H1 (cell line): Measurements from ENCODE around the gene TYMS. TPM values are rescaled to one million over a fixed set of nuclear protein-coding genes. Genes with fewer than 3 reads are reported as not detected.

ENCODE experiments used
- CTCF ChIA-PET: fragments of 300-600 bp; sonication (Branson Sonifier 250); formaldehyde crosslinking; loops from one replicate; lab custom pipeline; 2021; ENCODE audit not compliant: partially characterized antibody; lab: Charles Lee
- POLR2A ChIA-PET: fragments of 300-600 bp; sonication (Branson Sonifier 250); formaldehyde crosslinking; loops from one replicate; lab custom pipeline; 2021; ENCODE audit warnings: inconsistent platforms; ENCODE audit not compliant: partially characterized antibody; lab: Charles Lee
- DNase-seq, 2 experiments: peaks; one replicate each; pipeline versions ENCODE4 v3.0.0 to v3.0.0-alpha.2; 2010 to 2022; ENCODE audit warnings: low spot score in 2 of 2, low read depth in 1 of 2, mixed read lengths in 1 of 2
- FAIRE-seq: peaks from 2 replicates; lab custom pipeline; 2011; peaks lifted over from hg19 to GRCh38; lab: Jason Lieb, UNC
- H2AFZ ChIP-seq: 2 replicates; pipeline ENCODE4 v1.8.1; 2012; ENCODE audit warnings: low read length, inconsistent platforms
- H2AK5ac ChIP-seq: 2 replicates; pipeline ENCODE4 v1.6.1; 2013; ENCODE audit warnings: low read depth, low read length
- H2BK120ac ChIP-seq: replicated peaks from 2 replicates; pipeline ENCODE3; 2013; ENCODE audit warnings: low read depth, low read length, inconsistent platforms
- H2BK12ac ChIP-seq: 2 replicates; pipeline ENCODE4 v1.6.1; 2013; ENCODE audit warnings: low read depth, low read length
- H2BK15ac ChIP-seq: 2 replicates; pipeline ENCODE4 v1.6.1; 2013; ENCODE audit warnings: low read length
- H2BK20ac ChIP-seq: 2 replicates; pipeline ENCODE4 v1.6.1; 2013; ENCODE audit warnings: low read length
- H2BK5ac ChIP-seq: 2 replicates; pipeline ENCODE4 v1.6.1; 2013; ENCODE audit warnings: low read depth, low read length
- H3K14ac ChIP-seq: 2 replicates; pipeline ENCODE4 v1.6.1; 2013; ENCODE audit warnings: inconsistent platforms; ENCODE audit not compliant: insufficient read length
- H3K18ac ChIP-seq: 2 replicates; pipeline ENCODE4 v1.6.1; 2013; ENCODE audit warnings: low read length; ENCODE audit errors: extremely low read depth
- H3K23ac ChIP-seq: 2 replicates; pipeline ENCODE4 v1.6.1; 2013; ENCODE audit warnings: inconsistent platforms; ENCODE audit not compliant: insufficient read length
- H3K23me2 ChIP-seq: 2 replicates; pipeline ENCODE4 v1.6.1; 2013; ENCODE audit warnings: low read depth, low read length
- H3K27ac ChIP-seq: 2 replicates; pipeline ENCODE4 v1.6.1; 2011; ENCODE audit warnings: low read depth, low read length, inconsistent platforms
- H3K27me3 ChIP-seq, 4 experiments: replicated peaks in 1 of 4; 1 replicate in 1 of 4; 2 replicates in 3 of 4; pipeline versions ENCODE4 v1.6.1 to v1.8.1; 2011 to 2013; ENCODE audit warnings: low read length in 3 of 4, mild to moderate bottlenecking in 3 of 4, inconsistent platforms in 2 of 4, mixed read lengths in 2 of 4, moderate library complexity in 1 of 4; ENCODE audit not compliant: control insufficient read depth in 3 of 4, insufficient read depth in 3 of 4; ENCODE audit errors: extremely low read depth in 1 of 4
- H3K36me3 ChIP-seq, 4 experiments: 2 replicates each; pipeline versions ENCODE4 v1.6.1 to v1.8.1; 2011 to 2013; ENCODE audit warnings: mild to moderate bottlenecking in 4 of 4, low read length in 3 of 4, moderate library complexity in 2 of 4, control low read depth in 1 of 4, inconsistent platforms in 1 of 4; ENCODE audit not compliant: insufficient read depth in 4 of 4, control insufficient read depth in 2 of 4
- H3K4ac ChIP-seq: replicated peaks from 2 replicates; pipeline ENCODE3; 2013; ENCODE audit warnings: low read length, low read depth, mixed read lengths, inconsistent platforms; ENCODE audit not compliant: insufficient read length
- H3K4me1 ChIP-seq, 4 experiments: replicated peaks in 1 of 4; 1 replicate in 1 of 4; 2 replicates in 3 of 4; pipeline versions ENCODE4 v1.6.1 to v1.8.1; 2011 to 2013; ENCODE audit warnings: low read length in 3 of 4, inconsistent platforms in 2 of 4, mixed read lengths in 1 of 4; ENCODE audit not compliant: insufficient read depth in 4 of 4, control insufficient read depth in 3 of 4
- H3K4me2 ChIP-seq, 2 experiments: 2 replicates each; pipeline versions ENCODE4 v1.6.1 to v1.8.1; 2011 to 2013; ENCODE audit warnings: low read depth in 2 of 2, low read length in 2 of 2, control low read depth in 1 of 2, inconsistent platforms in 1 of 2, mild to moderate bottlenecking in 1 of 2; ENCODE audit not compliant: insufficient read depth in 1 of 2
- H3K4me3 ChIP-seq, 4 experiments: fragments of 200-600, 300-600 bp in 1 of 4; sonication (generic), shearing (Covaris generic), sonication (Bioruptor Twin) in 1 of 4; 2 replicates each; pipeline versions ENCODE4 v1.5.1 to v1.8.1; 2011 to 2016; ENCODE audit warnings: low read length in 4 of 4, low read depth in 3 of 4, control low read depth in 2 of 4, inconsistent platforms in 2 of 4, mild to moderate bottlenecking in 2 of 4, mixed read lengths in 1 of 4, moderate library complexity in 1 of 4; ENCODE audit not compliant: insufficient read depth in 2 of 4; ENCODE audit errors: extremely low read depth in 1 of 4
- H3K56ac ChIP-seq: replicated peaks from 2 replicates; pipeline ENCODE3; 2013; ENCODE audit warnings: low read depth, mild to moderate bottlenecking, mixed read lengths, low read length, inconsistent platforms; ENCODE audit not compliant: insufficient read length
- H3K79me1 ChIP-seq: 2 replicates; pipeline ENCODE4 v1.6.1; 2013; ENCODE audit warnings: low read depth, low read length, control low read depth
- H3K79me2 ChIP-seq, 2 experiments: 2 replicates each; pipeline versions ENCODE4 v1.6.1 to v1.8.1; 2012 to 2013; ENCODE audit warnings: low read length in 2 of 2, mild to moderate bottlenecking in 2 of 2, inconsistent platforms in 1 of 2; ENCODE audit not compliant: insufficient read depth in 2 of 2, control insufficient read depth in 1 of 2
- H3K9ac ChIP-seq, 4 experiments: replicated peaks in 1 of 4; 1 replicate in 1 of 4; 2 replicates in 3 of 4; pipeline versions ENCODE4 v1.6.1 to v1.8.1; 2011 to 2013; ENCODE audit warnings: low read depth in 3 of 4, low read length in 3 of 4, control low read depth in 2 of 4, mild to moderate bottlenecking in 2 of 4, moderate library complexity in 2 of 4, inconsistent platforms in 1 of 4; ENCODE audit errors: extremely low read depth in 1 of 4
- H3K9me3 ChIP-seq, 2 experiments: 2 replicates each; pipeline versions ENCODE4 v1.6.1 to v1.8.1; 2012 to 2013; ENCODE audit warnings: mild to moderate bottlenecking in 2 of 2, moderate library complexity in 2 of 2, control low read depth in 1 of 2, inconsistent platforms in 1 of 2, low read depth in 1 of 2, low read length in 1 of 2, mixed read lengths in 1 of 2; ENCODE audit not compliant: insufficient read depth in 2 of 2
- H4K20me1 ChIP-seq, 2 experiments: replicated peaks in 1 of 2; 2 replicates each; pipeline versions ENCODE3 to v1.8.1; 2011 to 2013; ENCODE audit warnings: inconsistent platforms in 2 of 2, low read length in 2 of 2, mild to moderate bottlenecking in 1 of 2; ENCODE audit not compliant: insufficient read depth in 2 of 2, control insufficient read depth in 1 of 2
- H4K5ac ChIP-seq: 2 replicates; pipeline ENCODE4 v1.6.1; 2013; ENCODE audit warnings: low read length, low read depth, mixed read lengths, inconsistent platforms; ENCODE audit not compliant: insufficient read length
- H4K8ac ChIP-seq: 2 replicates; pipeline ENCODE4 v1.8.0; 2013; ENCODE audit warnings: mild to moderate bottlenecking, moderate library complexity, low read length, inconsistent platforms; ENCODE audit not compliant: insufficient read depth; ENCODE audit errors: extremely low read depth
- H4K91ac ChIP-seq: replicated peaks from 2 replicates; pipeline ENCODE3; 2013; ENCODE audit warnings: low read length, mixed read lengths, inconsistent platforms; ENCODE audit not compliant: insufficient read length
- BRCA1 ChIP-seq: IDR thresholded peaks from 2 replicates; pipeline ENCODE4 v1.6.1; 2012; ENCODE audit warnings: low read depth, low read length, improper control_type of control experiment
- CREB1 ChIP-seq: IDR thresholded peaks from 2 replicates; pipeline ENCODE4 v1.6.1; 2012; ENCODE audit warnings: inconsistent platforms
- E2F6 ChIP-seq: IDR thresholded peaks from 2 replicates; pipeline ENCODE4 v1.6.1; 2012; ENCODE audit warnings: inconsistent platforms
- GTF2F1 ChIP-seq: IDR thresholded peaks from 2 replicates; pipeline ENCODE4 v1.6.1; 2012; ENCODE audit warnings: low read depth, low read length, improper control_type of control experiment, borderline replicate concordance
- POLR2A ChIP-seq, 2 experiments: IDR thresholded peaks; 1 replicate in 1 of 2; 2 replicates in 1 of 2; pipeline ENCODE4 v1.6.1; 2011; ENCODE audit warnings: low read depth in 2 of 2, low read length in 2 of 2, mild to moderate bottlenecking in 2 of 2; ENCODE audit errors: control extremely low read depth in 1 of 2
- SAP30 ChIP-seq: fragments of 300-600 bp; sonication (generic); IDR thresholded peaks from 2 replicates; pipeline ENCODE4 v1.7.1; 2012; ENCODE audit warnings: low read length, moderate library complexity, mild to moderate bottlenecking, inconsistent platforms; ENCODE audit not compliant: insufficient read depth, insufficient replicate concordance
- SIN3A ChIP-seq, 2 experiments: IDR thresholded peaks in 1 of 2; conservative IDR thresholded peaks in 1 of 2; 2 replicates each; pipeline ENCODE4 v1.6.1; 2011 to 2012; ENCODE audit warnings: low read length in 2 of 2, improper control_type of control experiment in 1 of 2, low read depth in 1 of 2, mild to moderate bottlenecking in 1 of 2
- SP1 ChIP-seq: IDR thresholded peaks from 2 replicates; pipeline ENCODE4 v1.6.1; 2011; ENCODE audit warnings: low read depth, low read length
- WGBS, 2 experiments: shearing (Covaris generic) in 1 of 2; methylation state at CpG; one replicate each; pipeline versions ENCODE4 v1.1.6 to v1.1.7; 2013 to 2015; ENCODE audit warnings: low lambda C conversion rate in 2 of 2, mixed read lengths in 2 of 2, inconsistent platforms in 1 of 2, low coverage in 1 of 2, missing lambda C conversion rate in 1 of 2; ENCODE audit not compliant: insufficient replicate concordance in 2 of 2, insufficient coverage in 1 of 2, insufficient read length in 1 of 2; ENCODE audit errors: extremely low coverage in 1 of 2, missing lambda C conversion rate in 1 of 2; 5-methylcytosine and 5-hydroxymethylcytosine counted together
- polyA plus RNA-seq, 7 experiments: library from polyadenylated mRNA; depleted of rRNA in 3 of 7; stranded (reverse) in 5 of 7; unstranded in 2 of 7; fragments of >200 nt in 5 of 7; fragments of 200-250 nt in 2 of 7; gene quantifications; 1 replicate in 5 of 7; 2 replicates in 1 of 7; 4 replicates in 1 of 7; pipeline versions ENCODE4 v1.2.1 to v1.2.3, GENCODE V29; 2011 to 2013; ENCODE audit warnings: missing spikeins in 2 of 7, mixed read lengths in 2 of 7
- total RNA-seq: library from RNA; stranded (reverse); fragmentation: NEBNext Ultra II Directional; extraction: Animal tissue kit (Norgen Biotek cat#: 25700); gene quantifications from 2 replicates; pipeline ENCODE4 v1.2.1, GENCODE V29; 2021
- TF ChIP-seq, protein P1 (sequence below): IDR thresholded peaks from 2 replicates; pipeline ENCODE4 v1.6.1; 2012; ENCODE audit warnings: inconsistent platforms

TYMS gene
- total and polyA plus RNA-seq, 2 of the 8 experiments (the other 6 are each of a cell fraction or from before 2014, with no cell fraction given): 91.9 to 110 TPM

DNA sequence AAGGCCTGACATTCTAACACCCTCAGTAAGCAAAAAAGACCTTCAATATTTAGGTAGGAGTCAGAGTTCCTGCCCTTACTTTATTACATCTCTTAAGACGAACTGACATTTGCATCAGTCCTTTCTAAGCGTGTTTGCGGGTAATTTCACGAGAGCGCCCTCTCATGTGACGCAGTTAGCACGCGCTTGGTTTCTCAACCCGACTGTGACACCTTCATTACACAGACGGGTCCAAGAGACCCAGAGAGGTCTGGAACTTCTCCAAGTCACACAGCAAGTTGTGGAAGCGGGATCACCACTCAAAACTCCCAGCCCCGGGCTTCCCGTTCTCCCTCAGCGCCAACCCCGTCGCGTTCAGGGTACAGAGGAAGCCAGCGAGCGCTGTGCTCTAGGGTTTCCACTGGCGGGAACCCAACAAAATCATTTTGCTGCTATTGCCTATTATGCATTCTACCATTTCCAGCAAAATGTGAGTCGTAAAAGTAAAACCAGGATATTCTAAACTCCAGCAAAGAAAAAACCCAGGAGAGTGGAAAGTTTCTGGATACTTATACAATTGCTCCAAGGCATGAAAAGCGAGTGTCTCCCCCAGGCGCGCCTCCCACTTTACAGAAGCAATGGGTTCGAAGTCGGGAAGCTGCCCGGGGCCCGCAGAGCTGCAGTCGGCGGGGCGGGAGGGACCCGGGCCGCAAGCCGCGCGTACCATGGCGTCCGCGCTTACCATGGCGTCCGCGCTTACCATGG, 54.4 kb downstream of the TYMS start:
- peak overlapping the region; percentile 1 for H3K56ac ChIP-seq
- peak overlapping the region; percentile 50; the same call in 1 of the 2 replicates for H3K27ac ChIP-seq
- ChIA-PET POLR2A (interaction anchor here (0.6 to 1.6 kb wide), 5 partner anchors 9 to 54 kb away, joined by 3 to 6 read pairs (median 4); partner anchors contain the start of gene TYMS), CTCF (interaction anchor here (0.9 to 2.1 kb wide), 16 partner anchors 8 to 444 kb away, joined by 3 to 16 read pairs (median 4); partner anchors contain the start of gene THOC1)
- no peak overlapping the region for H2BK5ac ChIP-seq
- peak overlapping the region; percentile 64 to 86 (median 76) for H3K4me3 ChIP-seq
- FAIRE-seq (no peak), DNase-seq (peak in 1 of 2 experiments; percentile 45)
- H2AK5ac ChIP-seq: peak overlapping the region; percentile 53; the same call in 1 of the 2 replicates
- H4K8ac ChIP-seq: peak overlapping the region; percentile 45; the same call in 1 of the 2 replicates
- no peaks in the 10 kb centered on the region for H3K27me3 ChIP-seq
- H4K5ac ChIP-seq: no peak overlapping the region
- H3K36me3 ChIP-seq: peaks cover 0 to 5% (median 0%) of the 10 kb centered on the region in 4 experiments; a peak in 2 of 8 replicates
- H3K14ac ChIP-seq: no peak overlapping the region
- peaks cover 9% of the 10 kb centered on the region; the same call in 1 of the 2 replicates for H3K79me1 ChIP-seq
- H3K18ac ChIP-seq: peak overlapping the region; percentile 15; the same call in 1 of the 2 replicates
- peaks cover 8% of the 10 kb centered on the region; the same call in 1 of the 2 replicates for H3K23me2 ChIP-seq
- no peak overlapping the region for H4K91ac ChIP-seq
- peak overlapping the region; percentile 39 for H3K4ac ChIP-seq
- H2AFZ ChIP-seq: peak overlapping the region; percentile 60
- H2BK20ac ChIP-seq: no peak overlapping the region
- H4K20me1 ChIP-seq: peaks cover 3 to 5% of the 10 kb centered on the region in 2 experiments
- H3K9me3 ChIP-seq: no peaks in the 10 kb centered on the region
- H3K4me1 ChIP-seq: peaks cover 0 to 3% (median 1%) of the 10 kb centered on the region in 4 experiments; a peak in 2 of 7 replicates
- H3K9ac ChIP-seq: peak overlapping the region; percentile 44 to 60 (median 50)
- no peak overlapping the region for H3K23ac ChIP-seq
- WGBS, 2 experiments: 2% methylated on average over 39 of the region's 42 CpGs; no CpG with 5 or more reads in 1 of the 2 experiments
- peak overlapping the region; percentile 81 to 86 for H3K4me2 ChIP-seq
- peaks cover 12 to 35% of the 10 kb centered on the region in 2 experiments for H3K79me2 ChIP-seq
- no peak overlapping the region for H2BK120ac ChIP-seq
- H2BK15ac ChIP-seq: no peak overlapping the region
- no peak overlapping the region; the same call in 1 of the 2 replicates for H2BK12ac ChIP-seq
- TF ChIP-seq E2F6: 0 out of 2 replicates have a peak, but pooled peaks have one; percentile 44
- peak; percentile 65 for TF ChIP-seq CREB1
- TF ChIP-seq, protein P1, sequence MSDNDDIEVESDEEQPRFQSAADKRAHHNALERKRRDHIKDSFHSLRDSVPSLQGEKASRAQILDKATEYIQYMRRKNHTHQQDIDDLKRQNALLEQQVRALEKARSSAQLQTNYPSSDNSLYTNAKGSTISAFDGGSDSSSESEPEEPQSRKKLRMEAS: peak; percentile 31; the same call in 1 of the 2 replicates
- peak in 1 of 2 experiments; percentile 19; a peak in 1 of 3 replicates for TF ChIP-seq POLR2A (IDR thresholded peaks at IDR 0.05; ENCODE audit: control extremely low read depth in 1 of 2, low read depth in 2 of 2, low read length in 2 of 2)
- TF ChIP-seq SIN3A (conservative IDR thresholded peaks at IDR 0.05 in 1 of 2, IDR thresholded peaks at IDR 0.05 in 1 of 2; ENCODE audit: low read depth in 1 of 2, low read length in 2 of 2): no peak
- TF ChIP-seq SP1: no peak
- no peak for TF ChIP-seq GTF2F1
- TF ChIP-seq BRCA1: no peak
- peak; percentile 44 for TF ChIP-seq SAP30
